ENCODE data around the gene TLCD1.

TLCD1 gene, protein sequence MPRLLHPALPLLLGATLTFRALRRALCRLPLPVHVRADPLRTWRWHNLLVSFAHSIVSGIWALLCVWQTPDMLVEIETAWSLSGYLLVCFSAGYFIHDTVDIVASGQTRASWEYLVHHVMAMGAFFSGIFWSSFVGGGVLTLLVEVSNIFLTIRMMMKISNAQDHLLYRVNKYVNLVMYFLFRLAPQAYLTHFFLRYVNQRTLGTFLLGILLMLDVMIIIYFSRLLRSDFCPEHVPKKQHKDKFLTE

DNA sequence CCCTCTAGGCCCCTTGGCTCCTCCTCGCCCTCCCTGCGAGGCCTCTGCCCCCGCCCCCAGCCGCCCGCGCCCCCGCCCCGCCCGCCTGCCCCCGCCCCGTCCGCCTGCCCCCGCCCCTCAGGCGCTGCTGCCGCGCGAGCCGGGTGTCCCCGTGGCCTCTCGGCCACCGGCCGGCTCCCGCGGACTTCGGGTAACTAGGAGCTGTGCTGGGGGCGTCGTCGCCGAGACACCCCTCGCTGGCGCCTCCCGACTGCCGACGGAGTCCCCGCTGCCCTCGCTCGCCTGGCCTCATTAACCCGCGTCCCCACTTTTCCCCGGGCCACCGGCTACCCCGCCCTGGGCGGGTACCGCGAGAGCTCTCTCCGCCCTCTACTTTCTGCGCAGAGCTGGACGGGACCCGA is at the start of gene TLCD1:
Gene TLCD1, minus strand, starts transcription at position 8 of the 401 bp plus-strand sequence. CDS start 136 bp downstream, outside the sequence.
- no peak for DNase-seq (ENCODE audit: low spot score)

GRCh38 chr17:28774206-28774605 is 48.2 kb upstream of the TLCD1 start:
- DNase-seq (ENCODE audit: low spot score) = no peak

- no peak for DNase-seq (ENCODE audit: low spot score)
Observed at GRCh38 chr17:28773736-28774135, 47.7 kb upstream of the TLCD1 start.

- DNase-seq (ENCODE audit: low spot score) = peak; percentile 70
Observed at GRCh38 chr17:28765038-28765437, 39.0 kb upstream of the TLCD1 start.

GRCh38 chr17:28763804-28764266 is 37.8 kb upstream of the TLCD1 start:
- peak; percentile 91 for DNase-seq (ENCODE audit: low spot score)

DNA sequence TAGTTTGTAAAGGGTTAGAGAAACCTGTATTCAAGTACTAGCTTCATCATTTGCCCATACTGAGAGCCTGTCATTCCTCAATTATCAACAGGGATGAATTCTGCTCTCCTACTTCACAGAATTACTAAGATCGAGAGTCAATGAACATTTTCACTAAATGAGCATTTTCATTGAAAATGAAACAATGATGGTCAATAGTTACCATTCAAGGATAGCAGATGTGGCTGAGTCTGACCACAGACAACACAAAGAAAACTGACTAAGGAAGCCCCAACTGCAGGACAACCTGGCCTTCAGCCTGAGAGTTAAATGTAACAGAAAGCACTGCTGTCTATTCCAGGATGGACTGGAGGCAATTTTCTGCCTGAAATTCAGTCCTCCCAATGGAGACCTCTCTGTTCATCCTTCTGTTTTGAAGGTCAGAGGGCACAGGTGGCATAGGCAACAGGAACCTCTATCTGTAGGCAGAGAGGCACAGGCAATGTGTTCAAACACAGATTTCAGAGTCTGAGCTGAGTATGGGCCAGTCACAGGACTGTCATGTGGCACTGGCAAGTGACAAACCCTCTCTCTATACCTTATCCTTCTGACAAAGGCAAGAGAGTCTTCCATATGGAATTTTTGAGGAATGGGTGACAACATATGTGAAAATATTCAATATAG is 37.2 kb upstream of the TLCD1 start:
- no peak for DNase-seq (ENCODE audit: low spot score)

DNA sequence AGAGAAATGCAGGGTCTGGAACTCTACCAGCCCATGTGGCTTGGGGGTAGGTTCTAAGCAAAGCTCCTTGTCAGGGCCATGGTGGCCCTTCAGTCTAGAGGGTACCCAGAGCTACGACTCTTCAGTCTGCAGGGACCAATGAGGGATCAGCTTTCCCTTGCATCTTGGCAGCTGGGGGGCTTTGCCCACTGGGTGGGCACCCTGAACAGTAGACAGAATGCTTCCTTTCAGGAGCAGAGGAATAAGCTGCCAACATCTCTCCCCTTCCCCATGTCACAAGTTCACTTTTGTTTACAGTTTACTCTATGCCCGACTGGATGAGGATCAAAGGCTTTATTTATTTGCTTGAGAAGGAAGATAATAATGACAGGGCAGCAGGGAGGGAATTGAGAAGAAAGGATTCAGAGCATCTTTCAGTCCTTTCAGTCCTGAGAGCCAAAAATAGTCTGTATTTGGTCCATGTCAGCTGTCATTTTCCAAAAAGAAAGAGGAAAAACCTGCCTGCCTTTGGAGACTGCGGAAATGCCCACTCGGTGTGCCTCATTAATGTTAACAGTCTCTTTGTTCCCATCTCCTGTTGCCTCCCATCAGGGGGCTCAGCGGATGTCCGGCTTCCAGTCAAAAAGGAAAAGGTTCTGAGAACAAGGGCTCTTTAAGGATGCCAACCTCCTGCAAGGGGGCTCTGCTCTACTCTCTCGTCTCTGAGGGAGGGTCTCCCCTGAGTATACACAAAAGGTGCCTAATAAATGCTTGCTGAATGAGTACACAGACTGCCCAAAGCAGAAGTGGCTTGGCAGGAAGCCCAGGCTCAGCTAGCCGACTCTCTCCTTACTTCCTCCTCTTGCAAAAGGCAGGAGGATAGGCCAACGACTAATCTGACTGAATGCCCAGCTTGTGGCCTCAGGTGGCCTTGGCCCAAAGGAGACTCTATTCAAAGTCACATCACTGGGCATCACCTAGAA is 34.8 kb upstream of the TLCD1 start:
- peak; percentile 87 for DNase-seq (ENCODE audit: low spot score)

- no peak for DNase-seq (ENCODE audit: low spot score)
Observed at GRCh38 chr17:28759256-28759865, 33.3 kb upstream of the TLCD1 start.

GRCh38 chr17:28758411-28759121 is 32.5 kb upstream of the TLCD1 start:
- DNase-seq (ENCODE audit: low spot score) = no peak

- DNase-seq (ENCODE audit: low spot score) = no peak
Observed at GRCh38 chr17:28756049-28756804, 30.2 kb upstream of the TLCD1 start.

- no peak for DNase-seq (ENCODE audit: low spot score)
Observed at GRCh38 chr17:28755486-28755885, 29.5 kb upstream of the TLCD1 start.

DNA sequence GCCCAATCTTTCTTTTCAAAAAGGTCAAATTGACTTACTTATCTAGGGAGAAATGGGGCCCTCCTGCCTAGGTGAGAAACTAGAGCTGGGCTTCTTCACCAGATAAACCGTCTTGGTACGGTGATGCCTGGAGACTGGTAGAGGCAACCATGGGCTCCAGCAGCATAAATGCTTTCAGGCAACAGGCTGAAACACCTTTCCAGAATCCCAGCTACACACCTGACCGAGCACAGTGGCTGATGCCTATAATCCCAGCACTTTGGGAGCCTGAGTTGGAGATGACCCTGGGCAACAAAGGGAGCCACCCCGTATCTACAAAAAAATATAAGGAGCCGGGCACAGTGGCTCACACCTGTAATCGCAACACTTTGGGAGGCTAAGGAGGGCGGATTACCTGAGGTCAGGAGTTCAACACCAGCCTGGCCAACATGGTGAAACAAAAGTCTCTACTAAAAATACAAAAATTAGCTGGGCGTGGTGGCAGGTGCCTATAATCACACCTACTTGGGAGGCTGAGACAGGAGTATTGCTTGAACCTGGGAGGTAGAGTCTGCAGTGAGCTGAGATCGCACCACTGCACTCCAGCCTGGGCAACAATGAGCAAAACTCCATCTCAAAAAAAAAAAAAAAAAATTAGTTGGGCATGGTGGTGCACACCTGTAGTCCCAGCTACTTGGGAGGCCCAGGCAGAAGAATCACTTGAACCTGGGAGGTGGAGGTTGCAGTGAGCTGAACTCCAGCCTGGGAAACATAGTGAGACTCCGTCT is 25.8 kb upstream of the TLCD1 start:
- no peak for DNase-seq (ENCODE audit: low spot score)

- DNase-seq (ENCODE audit: low spot score) = peak; percentile 92
Observed at GRCh38 chr17:28750178-28751047, 24.4 kb upstream of the TLCD1 start.

DNA sequence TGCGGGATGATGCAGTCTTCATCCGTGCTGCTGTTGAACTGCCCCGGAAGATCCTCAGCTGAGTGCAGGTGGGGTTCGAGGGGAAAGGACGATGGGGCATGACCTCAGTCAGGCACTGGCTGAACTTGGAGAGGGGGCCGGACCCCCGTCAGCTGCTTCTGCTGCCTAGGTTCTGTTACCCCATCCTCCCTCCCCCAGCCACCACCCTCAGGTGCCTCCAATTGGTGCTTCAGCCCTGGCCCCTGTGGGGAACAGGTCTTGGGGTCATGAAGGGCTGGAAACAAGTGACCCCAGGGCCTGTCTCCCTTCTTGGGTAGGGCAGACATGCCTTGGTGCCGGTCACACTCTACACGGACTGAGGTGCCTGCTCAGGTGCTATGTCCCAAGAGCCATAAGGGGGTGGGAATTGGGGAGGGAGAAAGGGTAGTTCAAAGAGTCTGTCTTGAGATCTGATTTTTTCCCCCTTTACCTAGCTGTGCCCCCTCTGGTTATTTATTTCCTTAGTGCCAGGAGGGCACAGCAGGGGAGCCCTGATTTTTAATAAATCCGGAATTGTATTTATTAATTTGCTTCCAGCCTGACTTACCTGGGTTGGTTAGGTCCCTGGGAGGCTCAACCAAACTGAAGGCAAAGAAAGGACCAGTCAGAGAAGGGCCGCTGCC is 23.6 kb upstream of the TLCD1 start:
- no peak for DNase-seq (ENCODE audit: low spot score)

- DNase-seq (ENCODE audit: low spot score) = no peak
Observed at GRCh38 chr17:28748852-28749515, 23.0 kb upstream of the TLCD1 start.

GRCh38 chr17:28747801-28748750 is 22.0 kb upstream of the TLCD1 start:
- no peak for DNase-seq (ENCODE audit: low spot score)
